Fibroblast of upper back skin (primary cell): ENCODE measurements around the gene VN1R5.

ENCODE experiments used
- DNase-seq: peaks from one replicate; pipeline ENCODE4 v3.0.0-alpha.2; 2013

The VN1R5 gene

DNA sequence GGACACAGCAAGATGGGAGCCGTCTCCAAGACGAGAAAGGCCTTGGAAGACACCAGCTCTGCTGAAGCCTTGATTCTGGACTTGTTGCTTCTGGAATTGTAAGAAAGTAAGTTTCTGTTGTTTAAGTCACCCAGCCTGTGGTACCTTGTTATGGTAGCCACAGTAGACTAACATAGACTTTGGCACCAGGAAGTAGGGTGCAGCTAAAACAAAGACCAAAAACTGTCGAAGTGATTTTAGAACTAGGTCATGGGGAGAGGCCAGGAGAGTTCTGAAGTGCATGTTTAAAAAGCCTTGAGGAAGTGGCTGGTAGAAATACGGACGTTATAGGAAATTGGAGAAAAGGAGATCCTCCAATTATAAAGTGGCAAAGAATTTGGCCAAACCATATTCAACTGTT, 47.3 kb downstream of the VN1R5 start:
- no peak for DNase-seq

DNA sequence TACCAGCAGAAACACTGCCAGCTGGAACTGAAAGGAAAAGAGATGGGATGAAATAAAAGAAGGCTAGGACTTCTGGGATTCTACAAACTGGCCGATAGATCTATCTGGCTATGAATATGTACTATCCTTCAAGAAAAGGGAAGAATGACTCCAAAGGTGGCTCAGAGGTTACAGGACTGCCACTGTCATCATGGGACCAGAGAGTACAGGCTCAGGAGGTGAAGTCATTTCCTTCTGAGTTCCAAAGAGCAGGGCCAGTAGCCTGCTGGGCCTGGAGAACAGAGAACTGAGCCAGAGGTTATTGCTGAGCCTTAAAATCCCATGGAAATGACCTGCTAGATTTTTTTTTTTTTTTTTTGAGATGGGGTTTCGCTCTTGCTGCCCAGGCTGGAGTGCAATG, 48.2 kb downstream of the VN1R5 start:
- no peak for DNase-seq
